Activated naive CD4-positive, alpha-beta T cell treated with anti-CD3 and anti-CD28 coated beads, Interleukin-2, amount 50 U/mL, for 16 hours (primary cell): Measurements from ENCODE around the gene APBA2.
A peak's percentile ranks its signal among the peaks of the same experiment; 100 is the strongest.

Source experiments
- DNase-seq: peaks from one replicate; pipeline ENCODE4 v3.0.0-alpha.2; 2020

APBA2 gene

DNA sequence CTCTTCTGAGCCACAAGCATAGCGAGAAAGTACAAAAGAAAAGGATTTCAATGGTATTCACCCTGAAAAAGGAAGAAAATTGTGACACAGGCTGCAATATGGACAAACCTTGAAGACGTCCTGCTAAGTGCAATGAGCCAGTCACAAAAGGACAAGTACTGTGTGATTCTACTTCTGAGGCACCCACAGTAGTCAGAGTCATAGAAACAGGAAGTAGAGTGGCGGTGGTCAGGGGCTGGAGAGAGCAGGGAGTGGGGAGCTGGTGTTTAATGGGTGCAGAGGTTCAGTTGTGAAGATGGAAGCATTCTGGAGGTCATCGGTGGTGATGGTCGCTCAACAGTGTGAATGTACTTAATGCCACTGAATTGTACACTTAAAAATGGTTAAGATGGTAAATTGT is 180.5 kb downstream of the APBA2 start:
- DNase-seq: no peak

GRCh38 chr15:29066838-29067237 is 181.1 kb downstream of the APBA2 start:
- DNase-seq: no peak

DNA sequence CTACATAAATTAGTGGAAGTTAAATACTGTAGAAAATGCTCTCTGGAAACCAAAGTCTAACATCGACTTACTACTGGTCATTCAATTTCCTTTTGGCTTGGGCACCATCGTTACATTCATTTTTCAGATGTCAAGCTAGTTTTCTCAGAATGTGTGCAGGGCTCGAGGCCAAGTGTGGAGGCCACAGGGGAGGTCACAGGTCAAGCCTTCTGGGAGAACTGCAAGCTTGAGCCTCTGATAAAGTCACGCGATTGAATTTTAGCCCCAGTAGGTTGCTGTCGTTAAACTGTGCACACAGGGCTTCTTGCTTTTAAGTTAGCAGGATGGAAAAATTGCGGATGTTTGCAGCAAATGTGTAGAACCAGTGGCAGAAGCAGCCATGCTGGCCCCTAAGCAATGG is 182.2 kb downstream of the APBA2 start:
- DNase-seq: no peak

DNA sequence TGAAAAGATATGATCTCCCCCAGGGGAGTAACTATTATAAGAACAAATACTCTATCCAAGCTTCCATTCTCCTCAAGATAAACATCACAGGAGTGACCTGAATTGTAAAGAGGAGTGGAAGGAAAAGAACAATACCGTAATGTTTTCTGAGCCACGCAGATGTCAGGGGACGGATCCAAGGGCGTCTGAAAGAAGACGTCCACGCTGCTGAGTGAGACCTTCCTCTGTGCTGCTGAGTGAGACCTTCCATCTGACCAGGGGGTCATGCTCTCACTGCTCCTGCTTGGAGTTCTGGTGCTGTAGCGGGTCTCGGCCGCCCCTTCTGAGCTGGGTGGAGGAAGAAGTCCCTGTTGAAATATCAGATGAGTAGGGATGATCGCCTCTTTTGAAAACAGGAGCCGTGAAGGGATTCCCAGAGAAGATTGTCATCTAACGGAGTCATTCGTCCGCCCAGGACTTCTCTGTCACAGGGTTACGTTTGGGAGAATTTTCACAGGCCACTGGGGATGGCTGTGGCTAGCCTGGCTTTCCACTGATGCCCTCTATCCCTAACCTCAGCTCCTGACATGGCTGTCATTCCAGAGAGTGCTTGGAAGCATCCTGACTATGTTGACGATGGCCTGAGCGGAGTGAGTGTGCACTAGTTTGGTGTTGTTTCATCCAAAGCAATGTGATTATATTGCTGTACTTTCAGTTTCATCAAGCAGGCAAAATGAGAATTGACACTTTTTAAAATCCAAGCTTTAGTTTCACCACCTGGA is 184.9 kb downstream of the APBA2 start:
- no peak for DNase-seq

- no peak for DNase-seq
These were observed 185.6 kb downstream of the APBA2 start for GRCh38 chr15:29071232-29071881.

DNA sequence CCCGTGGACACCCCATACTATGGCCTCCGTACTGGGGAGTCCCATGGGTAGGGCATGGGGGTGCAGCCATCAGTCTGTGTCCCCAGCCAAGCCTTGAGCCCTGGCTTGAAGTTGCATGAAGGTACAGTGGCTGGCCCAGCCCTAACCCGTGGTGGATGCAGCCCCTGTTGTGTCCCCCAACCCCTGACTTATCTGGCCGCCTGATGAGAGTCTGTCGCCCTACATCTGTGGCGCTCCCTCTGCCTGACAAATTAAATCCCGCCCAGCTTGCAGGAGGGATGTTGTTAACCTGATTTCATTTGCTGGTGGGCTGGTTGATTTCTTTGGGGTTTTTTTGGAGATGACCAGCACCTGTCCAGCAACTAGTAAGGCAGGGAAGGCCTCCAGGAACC is 186.1 kb downstream of the APBA2 start:
- no peak for DNase-seq

- no peak for DNase-seq
These were observed 186.7 kb downstream of the APBA2 start for GRCh38 chr15:29072444-29072843.

GRCh38 chr15:29074045-29074444 is 188.3 kb downstream of the APBA2 start:
- no peak for DNase-seq

GRCh38 chr15:29078541-29078940 is 192.8 kb downstream of the APBA2 start:
- no peak for DNase-seq

DNA sequence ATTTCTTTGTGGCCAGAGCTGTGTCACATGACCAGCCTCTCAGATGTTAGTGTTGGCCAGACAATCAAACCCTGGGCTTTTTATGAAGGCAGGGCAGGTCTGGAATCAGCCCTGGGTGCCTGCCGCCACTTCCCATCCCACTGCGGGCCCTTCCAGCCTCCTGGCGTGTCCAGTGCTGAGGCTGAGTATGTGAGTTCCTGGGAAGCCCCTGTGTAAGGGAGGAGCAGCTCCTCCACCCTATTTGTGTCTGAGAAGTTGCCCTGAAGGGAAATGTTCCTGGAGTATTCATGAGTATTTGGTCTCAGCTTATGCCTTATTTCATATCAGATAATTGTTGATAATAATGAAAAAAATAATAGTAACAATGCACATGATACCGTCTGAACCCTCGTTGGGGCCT is 193.7 kb downstream of the APBA2 start:
- no peak for DNase-seq

- DNase-seq: no peak
These were observed 196.0 kb downstream of the APBA2 start for GRCh38 chr15:29081781-29082180.

DNA sequence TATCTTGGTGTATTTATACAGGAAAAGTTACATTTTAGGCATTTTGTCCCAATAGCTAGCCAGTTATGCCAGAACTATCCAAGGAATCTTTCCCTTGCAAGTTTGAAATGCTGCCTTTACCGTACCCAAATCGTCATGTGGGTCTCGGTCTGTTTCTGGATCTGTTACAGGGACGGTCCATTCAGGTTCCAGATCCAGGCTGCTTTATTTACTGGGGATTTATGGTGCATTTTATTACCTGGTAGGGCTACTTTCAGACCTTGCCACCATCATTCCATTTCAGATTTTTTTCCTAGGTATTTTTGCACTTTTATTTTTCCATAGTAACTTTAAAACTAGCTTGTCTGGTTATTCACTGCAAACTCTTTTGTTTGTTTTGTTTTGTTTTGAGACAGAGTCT is 197.4 kb downstream of the APBA2 start:
- DNase-seq: no peak

DNA sequence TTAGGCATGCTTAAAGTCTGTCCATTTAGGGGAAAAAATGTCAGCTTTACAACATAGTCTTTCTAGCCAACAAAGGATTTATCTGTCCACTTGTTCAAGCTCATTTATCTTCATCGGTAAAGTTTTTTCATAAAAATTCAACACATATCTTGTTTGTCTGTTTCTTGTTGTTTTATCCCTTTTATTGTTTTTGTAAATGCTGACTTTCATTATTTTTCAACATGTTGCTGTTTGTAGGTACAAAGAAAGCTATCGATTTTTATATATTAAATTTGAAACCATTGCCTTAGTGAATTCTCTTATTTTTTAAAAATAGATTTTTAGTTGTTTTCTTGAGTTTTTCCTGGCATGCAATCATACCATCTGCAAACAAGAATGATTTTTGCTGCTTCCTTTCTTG is 198.1 kb downstream of the APBA2 start:
- no peak for DNase-seq

- DNase-seq: no peak
These were observed 200.2 kb downstream of the APBA2 start for GRCh38 chr15:29086001-29086400.

DNA sequence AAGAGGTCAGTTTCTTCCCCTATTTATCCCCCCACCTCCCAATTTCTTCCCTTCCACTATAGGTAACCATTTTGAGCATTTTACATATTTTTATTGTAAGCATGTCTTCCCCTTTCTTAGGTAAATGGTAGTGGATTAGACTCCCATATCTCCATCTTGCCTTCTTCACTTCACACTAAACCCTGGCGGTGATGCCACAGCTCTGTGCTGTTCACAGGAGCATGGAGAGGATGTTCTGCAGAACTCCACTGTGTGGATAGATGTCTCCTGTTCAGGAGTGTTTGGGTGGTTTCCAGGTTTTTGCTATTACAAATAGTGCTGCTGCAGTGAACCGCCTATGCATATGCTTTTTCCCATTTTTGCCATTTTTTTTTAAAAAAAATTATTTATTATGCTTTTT is 201.1 kb downstream of the APBA2 start:
- DNase-seq: no peak

GRCh38 chr15:29087521-29088285 is 201.9 kb downstream of the APBA2 start:
- DNase-seq: no peak

DNA sequence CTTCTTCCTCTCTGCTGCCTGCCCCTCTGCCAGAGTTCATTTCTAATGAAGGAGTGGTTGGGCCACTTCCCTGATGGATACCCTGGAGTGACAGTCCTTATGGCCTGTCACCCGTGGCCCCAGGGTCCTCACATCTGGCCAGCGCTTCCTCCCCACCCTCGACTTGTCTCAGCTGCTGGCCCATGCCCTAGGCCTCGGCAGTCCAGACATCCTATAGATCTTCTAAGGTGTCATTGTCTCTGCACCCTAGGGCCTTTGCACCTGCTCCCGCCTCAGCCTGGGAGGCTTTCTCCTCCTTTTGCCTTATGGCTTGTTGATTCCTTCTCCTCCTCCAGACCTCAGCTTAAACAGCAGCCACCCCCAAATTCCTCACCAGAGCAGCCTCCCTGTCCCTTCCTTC is 202.9 kb downstream of the APBA2 start:
- DNase-seq: no peak

DNA sequence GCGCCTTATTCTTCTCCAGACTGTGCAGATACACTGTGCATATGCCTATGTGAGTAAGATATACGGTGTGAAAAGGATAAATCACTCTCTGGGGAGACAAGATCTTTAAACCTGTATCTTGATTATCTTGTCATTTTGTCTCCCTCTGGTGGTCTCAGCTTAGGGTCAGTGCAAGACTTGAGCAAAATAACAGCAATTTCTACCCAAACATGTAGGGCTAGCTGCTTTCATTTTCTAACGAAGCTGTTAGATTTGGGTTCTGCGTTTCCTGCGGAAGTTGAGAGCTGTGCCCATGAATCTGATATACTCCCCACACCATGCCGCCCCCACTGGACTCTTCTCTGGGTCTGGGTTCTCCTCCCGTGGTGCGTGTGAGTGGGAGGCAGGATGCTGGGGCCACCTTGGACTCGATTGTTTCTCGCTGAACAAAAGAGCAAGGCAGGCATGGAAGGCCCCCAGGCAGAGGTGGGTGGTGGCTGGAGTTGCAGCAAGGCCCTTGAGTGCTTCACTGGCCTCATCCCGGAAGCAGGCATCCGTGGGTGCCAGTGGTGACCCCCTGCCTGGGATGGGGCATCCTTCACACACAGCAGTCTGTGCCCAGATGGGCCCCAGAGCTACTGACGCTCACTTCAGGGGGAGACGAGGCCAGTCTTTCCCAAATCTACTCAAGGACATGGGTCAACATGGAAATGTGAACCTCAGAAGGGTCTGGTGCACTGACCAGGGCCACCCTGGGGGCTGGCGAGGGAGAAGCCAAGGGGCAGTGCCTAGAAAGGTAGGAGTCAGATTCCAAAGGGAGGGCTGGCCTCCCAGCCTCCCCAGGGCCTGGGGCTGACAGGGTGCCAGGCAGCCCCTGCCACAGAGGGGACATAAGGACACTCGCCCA is 204.2 kb downstream of the APBA2 start:
- no peak for DNase-seq

GRCh38 chr15:29090617-29091466 is 205.1 kb downstream of the APBA2 start:
- peak; percentile 54 for DNase-seq

- no peak for DNase-seq
These were observed 205.9 kb downstream of the APBA2 start for GRCh38 chr15:29091666-29092065.

- DNase-seq: no peak
These were observed 206.7 kb downstream of the APBA2 start for GRCh38 chr15:29092376-29093064.
